Measurements from ENCODE around the gene TRIM8. TPM values are rescaled to one million over a fixed set of nuclear protein-coding genes. Genes with fewer than 3 reads are reported as not detected.

Gene TRIM8
- total RNA-seq, 3 donors from 2014 or later (not counting 1 experiment from before 2014, with no cell fraction given): 81.9 to 87.8 (median 86.2) TPM

GRCh38 chr10:102639537-102639936 is 4.7 kb upstream of the TRIM8 start:
- no peaks in the 10 kb centered on the region for H3K9me3 Mint-ChIP-seq
- no peaks in the 10 kb centered on the region for H3K36me3 Mint-ChIP-seq
- intact Hi-C loops (cut with micrococcal nuclease): no loop called here
- WGBS (ENCODE audit: insufficient coverage): 71% methylated on average over 2 of the region's 2 CpGs
- peaks cover 13 to 15% of the 10 kb centered on the region in 2 donors for H3K4me1 Mint-ChIP-seq
- no peak for DNase-seq
- H3K4me3 Mint-ChIP-seq: no peak overlapping the region
- H3K27me3 ChIP-seq (ENCODE audit: control insufficient read depth, insufficient read depth, low read length): no peaks in the 10 kb centered on the region
- ATAC-seq: no peak
- peak overlapping the region in 1 of 2 donors; percentile 19 for H3K27ac Mint-ChIP-seq
- H3K4me3 ChIP-seq (ENCODE audit: low read length): no peak overlapping the region
- H3K4me1 ChIP-seq (ENCODE audit: control insufficient read depth, insufficient read depth, low read length): peaks cover 15% of the 10 kb centered on the region
- no peak overlapping the region for H3K27ac ChIP-seq (ENCODE audit: low read length)
- no peaks in the 10 kb centered on the region for H3K9me3 ChIP-seq (ENCODE audit: control insufficient read depth, insufficient read depth, low read length)
- no peaks in the 10 kb centered on the region for H3K36me3 ChIP-seq (ENCODE audit: control insufficient read depth, insufficient read depth, low read length)
- TF ChIP-seq, protein P1, sequence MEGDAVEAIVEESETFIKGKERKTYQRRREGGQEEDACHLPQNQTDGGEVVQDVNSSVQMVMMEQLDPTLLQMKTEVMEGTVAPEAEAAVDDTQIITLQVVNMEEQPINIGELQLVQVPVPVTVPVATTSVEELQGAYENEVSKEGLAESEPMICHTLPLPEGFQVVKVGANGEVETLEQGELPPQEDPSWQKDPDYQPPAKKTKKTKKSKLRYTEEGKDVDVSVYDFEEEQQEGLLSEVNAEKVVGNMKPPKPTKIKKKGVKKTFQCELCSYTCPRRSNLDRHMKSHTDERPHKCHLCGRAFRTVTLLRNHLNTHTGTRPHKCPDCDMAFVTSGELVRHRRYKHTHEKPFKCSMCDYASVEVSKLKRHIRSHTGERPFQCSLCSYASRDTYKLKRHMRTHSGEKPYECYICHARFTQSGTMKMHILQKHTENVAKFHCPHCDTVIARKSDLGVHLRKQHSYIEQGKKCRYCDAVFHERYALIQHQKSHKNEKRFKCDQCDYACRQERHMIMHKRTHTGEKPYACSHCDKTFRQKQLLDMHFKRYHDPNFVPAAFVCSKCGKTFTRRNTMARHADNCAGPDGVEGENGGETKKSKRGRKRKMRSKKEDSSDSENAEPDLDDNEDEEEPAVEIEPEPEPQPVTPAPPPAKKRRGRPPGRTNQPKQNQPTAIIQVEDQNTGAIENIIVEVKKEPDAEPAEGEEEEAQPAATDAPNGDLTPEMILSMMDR (IDR thresholded peaks at IDR 0.05): no peak
- no peaks in the 10 kb centered on the region for H3K27me3 Mint-ChIP-seq (ENCODE audit: low read depth in 2 of 2)

- ATAC-seq (no peak), DNase-seq (no peak)
- WGBS (ENCODE audit: insufficient coverage): 51% methylated on average over 6 of the region's 7 CpGs
- Mint-ChIP-seq H3K4me3 (peak overlapping the region; percentile 90), H3K36me3 (no peaks in the 10 kb centered on the region), H3K27ac (peak overlapping the region; percentile 92 to 97), H3K27me3 (ENCODE audit: low read depth in 2 of 2) (no peaks in the 10 kb centered on the region), H3K4me1 (peaks cover 20 to 24% of the 10 kb centered on the region in 2 donors), H3K9me3 (no peaks in the 10 kb centered on the region)
- Histone ChIP-seq H3K4me1 (ENCODE audit: control insufficient read depth, insufficient read depth, low read length) (peaks cover 19% of the 10 kb centered on the region), H3K36me3 (ENCODE audit: control insufficient read depth, insufficient read depth, low read length) (no peaks in the 10 kb centered on the region), H3K9me3 (ENCODE audit: control insufficient read depth, insufficient read depth, low read length) (no peaks in the 10 kb centered on the region), H3K4me3 (ENCODE audit: low read length) (peak overlapping the region; percentile 80), H3K27ac (ENCODE audit: low read length) (peak overlapping the region; percentile 95), H3K27me3 (ENCODE audit: control insufficient read depth, insufficient read depth, low read length) (no peaks in the 10 kb centered on the region)
- TF ChIP-seq, protein P1 (IDR thresholded peaks at IDR 0.05): no peak
- intact Hi-C loops (cut with micrococcal nuclease): loop anchor here (10.0 kb wide), 3 partner anchors 247 to 723 kb away; partner anchors contain the start of genes GBF1, NFKB2, PITX3 and TAF5
Measured at GRCh38 chr10:102641402-102641801, 2.9 kb upstream of the TRIM8 start.

DNA sequence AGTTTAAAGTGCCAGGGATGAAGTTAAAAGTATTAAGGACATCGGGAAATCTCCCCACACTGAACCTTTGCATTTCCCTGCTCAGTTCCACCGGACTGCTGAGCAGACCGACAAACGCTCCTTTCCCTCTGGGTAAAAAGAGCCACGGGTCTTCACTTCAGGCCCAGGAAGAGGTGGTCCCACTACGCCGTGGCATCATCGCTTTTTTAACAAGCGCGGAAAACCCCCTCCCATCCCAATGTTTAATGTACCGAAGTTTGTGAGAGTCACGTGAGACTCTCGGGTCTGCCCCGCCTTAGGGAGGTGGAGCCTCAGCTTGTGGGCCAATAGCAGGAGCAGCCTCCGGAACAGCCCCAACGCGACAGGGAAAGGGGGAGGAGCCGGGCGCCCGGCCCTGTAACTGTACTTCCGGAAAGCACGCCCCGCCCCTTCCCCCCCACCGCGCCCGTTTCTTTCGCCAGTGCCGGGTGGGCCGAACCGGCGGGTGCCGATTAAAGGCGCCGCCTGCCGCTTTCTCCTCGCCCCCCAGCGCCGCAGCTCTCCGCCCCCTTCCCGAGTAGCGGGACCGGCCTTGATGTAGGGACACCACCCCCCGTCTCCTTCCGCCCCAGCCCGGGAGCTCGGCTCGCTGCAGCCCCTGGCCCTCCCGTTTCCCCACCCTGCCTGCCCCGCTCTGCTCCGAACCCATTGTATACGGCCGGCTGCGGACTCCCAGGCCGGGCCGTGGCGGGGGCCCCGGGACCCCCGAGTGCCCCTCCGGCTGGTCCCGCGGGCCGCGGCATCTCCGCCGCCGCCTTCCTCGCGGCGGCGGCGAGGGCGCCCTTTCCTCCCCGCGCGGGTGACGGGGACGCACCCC is 2.2 kb upstream of the TRIM8 start:
- no peaks in the 10 kb centered on the region for H3K36me3 Mint-ChIP-seq
- no peaks in the 10 kb centered on the region for H3K9me3 Mint-ChIP-seq
- H3K27ac Mint-ChIP-seq: peak overlapping the region; percentile 92 to 97
- Histone ChIP-seq H3K36me3 (ENCODE audit: control insufficient read depth, insufficient read depth, low read length) (no peaks in the 10 kb centered on the region), H3K9me3 (ENCODE audit: control insufficient read depth, insufficient read depth, low read length) (no peaks in the 10 kb centered on the region), H3K4me1 (ENCODE audit: control insufficient read depth, insufficient read depth, low read length) (peaks cover 26% of the 10 kb centered on the region), H3K4me3 (ENCODE audit: low read length) (peak overlapping the region; percentile 80), H3K27me3 (ENCODE audit: control insufficient read depth, insufficient read depth, low read length) (no peaks in the 10 kb centered on the region), H3K27ac (ENCODE audit: low read length) (peak overlapping the region; percentile 95)
- TF ChIP-seq, protein P1 (IDR thresholded peaks at IDR 0.05): no peak
- ATAC-seq: peak; percentile 69 to 91 (median 81)
- intact Hi-C loops (cut with micrococcal nuclease): loop anchor here (1.0 to 10.0 kb wide), 5 partner anchors 101 to 723 kb away; partner anchors contain the start of genes ACTR1A, GBF1, NFKB2 and PITX3
- no peaks in the 10 kb centered on the region for H3K27me3 Mint-ChIP-seq (ENCODE audit: low read depth in 2 of 2)
- H3K4me1 Mint-ChIP-seq: peaks cover 27 to 31% of the 10 kb centered on the region in 2 donors
- DNase-seq: peak; percentile 95 to 98
- H3K4me3 Mint-ChIP-seq: peak overlapping the region; percentile 96
- WGBS (ENCODE audit: insufficient coverage): under 1% methylated on average over 77 of the region's 77 CpGs

All from natural killer cell (primary cell).